ENCODE data around the gene DCLK3.

DNA sequence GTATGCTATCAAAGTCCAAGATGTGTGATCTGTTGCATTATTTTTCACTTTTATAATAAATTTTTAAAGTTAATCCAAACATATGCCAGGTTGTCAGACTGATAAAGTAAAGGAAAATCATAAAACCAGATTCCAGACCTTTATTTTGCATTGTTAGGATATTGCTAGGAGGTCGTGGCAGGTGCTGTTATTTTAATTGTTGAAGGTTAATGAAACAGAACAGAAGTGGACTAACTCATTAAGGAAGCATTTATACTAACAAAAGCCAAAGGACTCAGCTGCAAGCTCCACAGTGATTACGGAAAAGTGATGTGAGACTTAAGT lies 63.1 kb downstream of the DCLK3 start:
- TF ChIP-seq, protein P1, sequence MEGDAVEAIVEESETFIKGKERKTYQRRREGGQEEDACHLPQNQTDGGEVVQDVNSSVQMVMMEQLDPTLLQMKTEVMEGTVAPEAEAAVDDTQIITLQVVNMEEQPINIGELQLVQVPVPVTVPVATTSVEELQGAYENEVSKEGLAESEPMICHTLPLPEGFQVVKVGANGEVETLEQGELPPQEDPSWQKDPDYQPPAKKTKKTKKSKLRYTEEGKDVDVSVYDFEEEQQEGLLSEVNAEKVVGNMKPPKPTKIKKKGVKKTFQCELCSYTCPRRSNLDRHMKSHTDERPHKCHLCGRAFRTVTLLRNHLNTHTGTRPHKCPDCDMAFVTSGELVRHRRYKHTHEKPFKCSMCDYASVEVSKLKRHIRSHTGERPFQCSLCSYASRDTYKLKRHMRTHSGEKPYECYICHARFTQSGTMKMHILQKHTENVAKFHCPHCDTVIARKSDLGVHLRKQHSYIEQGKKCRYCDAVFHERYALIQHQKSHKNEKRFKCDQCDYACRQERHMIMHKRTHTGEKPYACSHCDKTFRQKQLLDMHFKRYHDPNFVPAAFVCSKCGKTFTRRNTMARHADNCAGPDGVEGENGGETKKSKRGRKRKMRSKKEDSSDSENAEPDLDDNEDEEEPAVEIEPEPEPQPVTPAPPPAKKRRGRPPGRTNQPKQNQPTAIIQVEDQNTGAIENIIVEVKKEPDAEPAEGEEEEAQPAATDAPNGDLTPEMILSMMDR (conservative IDR thresholded peaks at IDR 0.05; ENCODE audit: low read depth, low read length) = no peak
- TF ChIP-seq EZH2 (IDR thresholded peaks at IDR 0.05; ENCODE audit: borderline replicate concordance, low read depth, low read length, poor library complexity, severe bottlenecking) = no peak
